Body of pancreas (tissue), 4 donors: ENCODE results near the gene HDC. TPM values are rescaled to one million over a fixed set of nuclear protein-coding genes. Genes with fewer than 3 reads are reported as not detected.

ENCODE experiments used
- ATAC-seq: fragments of 150-250 bp; one replicate; pipeline ENCODE4 v1.9.1; 2016
- DNase-seq, 4 donors: peaks; one replicate each; pipeline ENCODE4 v3.0.0-alpha.2; 2019
- H3K27ac ChIP-seq, 4 donors: fragments of 200-600 bp; sonication (generic); 1 replicate in 3 of 4; 2 replicates in 1 of 4; pipeline versions ENCODE4 v1.5.1 to v1.6.1; 2016 to 2019; ENCODE audit warnings: mild to moderate bottlenecking in 1 of 4, mixed read lengths in 1 of 4, moderate library complexity in 1 of 4
- H3K27me3 ChIP-seq, 2 donors: fragments of 200-600 bp; sonication (generic); one replicate each; pipeline ENCODE4 v1.6.0; 2016; ENCODE audit warnings: mild to moderate bottlenecking in 1 of 2
- H3K36me3 ChIP-seq, 2 donors: fragments of 200-600 bp; sonication (generic); replicated peaks in 1 of 2; 2 replicates each; pipeline ENCODE4 v1.5.1; 2016; ENCODE audit warnings: low read depth in 2 of 2; ENCODE audit not compliant: insufficient read depth in 1 of 2
- H3K4me1 ChIP-seq: fragments of 200-600 bp; sonication (generic); one replicate; pipeline ENCODE4 v1.6.0; 2016
- H3K4me3 ChIP-seq, 2 donors: fragments of 200-600 bp; sonication (generic); 1 replicate in 1 of 2; 2 replicates in 1 of 2; pipeline ENCODE4 v1.5.1; 2016 to 2019
- H3K9me3 ChIP-seq, 3 donors: fragments of 200-600 bp; sonication (generic); 1 replicate in 2 of 3; 2 replicates in 1 of 3; pipeline ENCODE4 v1.5.1; 2016
- CTCF ChIP-seq, 7 experiments: fragments of 450-650 bp in 4 of 7; fragments of 200-600 bp in 3 of 7; sonication (generic) in 3 of 7; IDR thresholded peaks; one replicate each; pipeline ENCODE4 v1.5.1; 2016 to 2019; ENCODE audit warnings: antibody characterized with exemption in 7 of 7
- POLR2A ChIP-seq, 3 donors: fragments of 450-650 bp; IDR thresholded peaks; one replicate each; pipeline ENCODE4 v1.6.1; 2016; ENCODE audit warnings: antibody characterized with exemption in 3 of 3, mild to moderate bottlenecking in 2 of 3
- WGBS, 2 donors: methylation state at CpG; one replicate each; pipeline ENCODE4 v1.1.5; 2017; 5-methylcytosine and 5-hydroxymethylcytosine counted together
- intact Hi-C: fragments of 100-400 bp; cut with DNase I; formaldehyde crosslinking; loops from one replicate; pipeline ENCODE4 v1.15.1; 2023
- total RNA-seq, 2 donors: library from RNA; depleted of rRNA; stranded (reverse); fragments of >200 nt; gene quantifications; one replicate each; pipeline ENCODE4 v1.1.0, GENCODE V29; 2016

Gene HDC
- total RNA-seq, 2 donors from 2014 or later = not detected

DNA sequence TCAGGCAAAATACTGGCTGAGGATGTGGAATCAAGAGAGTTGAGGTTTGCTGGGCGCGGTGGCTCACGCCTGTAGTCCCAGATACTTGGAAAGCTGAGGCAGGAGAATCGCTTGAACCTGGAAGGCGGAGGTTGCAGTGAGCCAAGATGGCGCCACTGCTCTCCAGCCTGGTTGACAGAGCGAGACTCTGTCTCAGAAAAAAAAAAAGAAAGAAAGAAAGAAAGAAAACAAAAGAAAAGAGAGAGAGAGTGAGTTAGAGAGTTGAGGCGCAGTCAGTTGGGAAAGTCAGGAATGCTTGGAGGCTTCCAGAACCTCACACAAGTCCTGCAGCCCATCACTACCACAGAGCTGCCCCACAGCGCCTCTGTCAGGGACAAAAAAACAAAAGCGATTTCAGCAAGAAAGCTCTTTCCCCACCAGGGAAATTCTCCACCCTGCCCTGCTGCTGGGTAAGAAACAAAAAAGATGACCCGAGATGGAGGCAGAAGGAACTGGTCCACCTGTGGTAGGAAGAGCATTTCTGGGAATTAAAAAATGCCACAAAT lies 13.8 kb downstream of the HDC start:
- intact Hi-C loops = no loop called here
- no peak for DNase-seq
- Histone ChIP-seq H3K9me3 (no peaks in the 10 kb centered on the region), H3K4me1 (no peaks in the 10 kb centered on the region), H3K27ac (no peak overlapping the region), H3K4me3 (no peak overlapping the region), H3K27me3 (no peaks in the 10 kb centered on the region), H3K36me3 (no peaks in the 10 kb centered on the region)
- no peak for ATAC-seq
- TF ChIP-seq POLR2A (IDR thresholded peaks at IDR 0.05) = no peak
- no peak for TF ChIP-seq CTCF (IDR thresholded peaks at IDR 0.05)
- WGBS, 2 donors = 86 to 88% methylated on average over 10 to 11 of the region's 11 CpGs

- Histone ChIP-seq H3K4me3 (no peak overlapping the region), H3K4me1 (no peaks in the 10 kb centered on the region), H3K27me3 (no peaks in the 10 kb centered on the region), H3K27ac (no peak overlapping the region), H3K9me3 (no peaks in the 10 kb centered on the region), H3K36me3 (no peaks in the 10 kb centered on the region)
- DNase-seq = no peak
- intact Hi-C loops = no loop called here
- 59 to 67% methylated on average over 6 of the region's 6 CpGs for WGBS, 2 donors
- no peak for ATAC-seq
- TF ChIP-seq CTCF (IDR thresholded peaks at IDR 0.05) (no peak), POLR2A (IDR thresholded peaks at IDR 0.05) (no peak)
Observed at GRCh38 chr15:50250760-50251394, 14.6 kb downstream of the HDC start.

DNA sequence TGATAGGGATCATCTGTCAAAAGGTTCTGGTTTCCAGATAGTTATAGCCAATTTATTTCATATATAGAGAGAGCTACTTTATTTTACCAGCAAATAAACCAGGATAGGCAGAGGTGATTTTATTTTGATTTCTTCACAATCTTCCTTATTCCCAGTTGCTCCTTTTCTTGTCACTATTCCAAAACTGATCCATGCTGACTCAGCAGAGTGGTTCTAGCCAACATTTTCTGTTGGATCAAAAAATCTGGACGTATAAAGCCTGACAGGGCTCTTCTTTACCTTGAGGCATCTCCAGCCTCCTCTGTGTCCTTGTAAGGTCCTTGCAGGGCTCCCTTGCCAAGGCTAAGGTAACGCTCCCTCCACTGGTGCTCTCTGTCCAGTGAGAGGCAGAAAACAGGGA lies 15.8 kb downstream of the HDC start:
- no peak overlapping the region for H3K4me3 ChIP-seq
- H3K27ac ChIP-seq = no peak overlapping the region
- TF ChIP-seq CTCF (IDR thresholded peaks at IDR 0.05) (no peak), POLR2A (IDR thresholded peaks at IDR 0.05) (no peak)
- no peaks in the 10 kb centered on the region for H3K9me3 ChIP-seq
- no peaks in the 10 kb centered on the region for H3K27me3 ChIP-seq
- DNase-seq (no peak), ATAC-seq (no peak)
- H3K36me3 ChIP-seq = no peaks in the 10 kb centered on the region
- no peaks in the 10 kb centered on the region for H3K4me1 ChIP-seq
- intact Hi-C loops = no loop called here
- 51 to 57% methylated on average over 2 of the region's 2 CpGs for WGBS, 2 donors

DNA sequence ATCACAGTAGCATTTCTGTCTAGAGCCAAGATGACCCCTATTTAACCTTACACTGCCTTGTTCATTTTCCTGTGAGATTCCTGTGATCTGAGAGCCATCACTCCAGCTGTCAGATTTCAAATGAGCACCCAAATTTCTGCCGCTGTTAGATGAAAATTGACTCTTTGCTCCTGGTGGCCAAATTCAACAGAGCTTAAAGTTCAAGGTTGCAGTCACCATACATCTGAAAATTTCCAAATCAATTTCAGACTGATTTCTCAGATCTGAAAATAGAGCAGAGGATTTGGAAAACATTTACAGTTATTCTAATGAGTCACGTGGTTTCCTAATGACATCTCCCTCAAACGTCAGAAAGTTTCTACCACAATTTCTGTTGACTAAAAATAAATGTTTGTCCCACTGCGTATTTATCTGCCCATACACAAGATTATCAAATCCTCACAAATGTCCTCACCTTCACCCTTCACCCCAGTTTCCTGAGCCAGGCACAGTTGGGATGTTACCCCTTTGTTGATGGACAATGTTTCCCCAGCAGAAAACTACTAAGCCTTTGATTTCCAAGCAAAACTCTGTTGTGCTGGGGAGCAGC lies 16.4 kb downstream of the HDC start:
- no peaks in the 10 kb centered on the region for H3K36me3 ChIP-seq
- no peaks in the 10 kb centered on the region for H3K9me3 ChIP-seq
- intact Hi-C loops = no loop called here
- H3K4me1 ChIP-seq = no peaks in the 10 kb centered on the region
- no peaks in the 10 kb centered on the region for H3K27me3 ChIP-seq
- H3K27ac ChIP-seq = no peak overlapping the region
- ATAC-seq (no peak), DNase-seq (no peak)
- 25 to 40% methylated on average over 4 of the region's 4 CpGs for WGBS, 2 donors
- TF ChIP-seq CTCF (IDR thresholded peaks at IDR 0.05) = no peak
- no peak for TF ChIP-seq POLR2A (IDR thresholded peaks at IDR 0.05)
- H3K4me3 ChIP-seq = no peak overlapping the region
